ENCODE results near the gene MED9.
"Not testable (repeated sequence)": the region's sequence is repeated elsewhere in the genome, so short reads cannot be mapped to it uniquely, and the experiment has no call there.

The MED9 gene

DNA sequence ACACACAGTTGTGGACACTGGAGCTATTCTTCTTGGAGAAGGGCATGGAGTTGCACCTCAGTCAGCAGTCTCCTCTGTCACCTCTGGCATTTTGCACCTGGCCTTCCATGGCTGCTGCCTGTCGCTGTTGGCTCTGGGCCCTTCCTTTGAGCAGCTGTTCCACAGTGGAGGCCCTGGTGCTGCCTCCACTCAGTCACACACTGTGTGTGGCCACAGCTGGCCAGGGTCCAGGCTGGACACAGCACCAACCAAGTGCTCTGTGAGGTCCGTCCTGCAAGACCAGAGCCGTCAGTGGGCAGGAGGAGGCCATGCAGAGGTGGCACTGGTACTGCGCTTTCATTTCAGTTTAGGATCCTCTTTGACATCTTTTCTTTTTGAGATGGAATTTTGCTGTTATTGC, 21.6 kb upstream of the MED9 start:
- no peak for DNase-seq

DNA sequence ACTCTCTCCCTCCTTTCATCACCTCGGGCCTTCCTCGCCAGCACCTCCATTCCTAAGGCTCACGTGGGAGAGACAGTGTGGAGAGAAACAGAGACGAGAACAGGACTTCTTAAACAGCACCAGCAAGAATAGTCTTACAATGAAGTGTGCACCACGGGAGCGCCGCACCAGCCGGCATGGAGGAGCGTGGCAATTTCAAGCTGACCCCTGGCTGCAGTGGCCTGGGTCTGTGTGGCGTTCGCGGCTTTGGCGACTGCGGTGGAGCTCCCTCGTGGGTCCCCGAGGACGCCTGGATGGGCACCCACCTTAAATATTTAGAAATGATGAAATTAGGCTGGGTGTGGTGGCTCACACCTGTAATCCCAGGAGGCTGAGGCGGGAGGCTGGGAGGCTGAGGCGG, 20.5 kb upstream of the MED9 start:
- no peak for DNase-seq

DNA sequence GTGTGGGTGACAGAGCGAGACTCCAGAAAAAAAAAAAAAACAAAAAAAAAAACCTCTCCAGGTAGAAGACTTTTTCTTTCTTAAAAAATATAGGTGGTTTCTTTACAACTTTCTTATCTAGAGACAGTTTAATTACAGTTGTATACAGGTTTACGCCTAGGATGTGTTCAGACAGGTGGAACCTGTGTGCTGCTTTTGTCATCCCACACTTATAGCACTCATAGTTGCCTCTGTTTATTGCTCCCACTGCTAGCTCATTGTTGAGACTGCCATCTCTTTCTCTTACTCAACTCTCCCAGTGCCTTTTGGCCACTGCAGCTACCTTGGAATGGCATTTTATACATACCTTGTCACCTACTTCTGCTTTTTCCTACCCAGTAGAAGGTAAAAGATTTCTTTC, 19.1 kb upstream of the MED9 start:
- DNase-seq, result no peak

DNA sequence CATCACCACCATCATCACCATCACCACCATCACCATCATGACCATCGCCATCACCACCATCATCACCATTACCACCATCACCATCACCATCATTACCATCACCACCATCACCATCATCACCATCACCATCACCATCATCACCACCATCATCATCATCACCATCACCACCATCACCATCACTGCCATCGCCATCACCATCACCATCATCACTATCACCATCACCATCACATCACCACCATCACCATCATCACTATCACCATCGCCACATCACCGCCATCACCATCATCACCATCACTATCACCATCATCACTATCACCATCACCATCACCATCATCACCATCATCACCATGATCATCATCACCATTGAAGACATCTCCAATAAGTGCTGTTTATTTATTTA, 16.8 kb upstream of the MED9 start:
- DNase-seq, result no peak

DNA sequence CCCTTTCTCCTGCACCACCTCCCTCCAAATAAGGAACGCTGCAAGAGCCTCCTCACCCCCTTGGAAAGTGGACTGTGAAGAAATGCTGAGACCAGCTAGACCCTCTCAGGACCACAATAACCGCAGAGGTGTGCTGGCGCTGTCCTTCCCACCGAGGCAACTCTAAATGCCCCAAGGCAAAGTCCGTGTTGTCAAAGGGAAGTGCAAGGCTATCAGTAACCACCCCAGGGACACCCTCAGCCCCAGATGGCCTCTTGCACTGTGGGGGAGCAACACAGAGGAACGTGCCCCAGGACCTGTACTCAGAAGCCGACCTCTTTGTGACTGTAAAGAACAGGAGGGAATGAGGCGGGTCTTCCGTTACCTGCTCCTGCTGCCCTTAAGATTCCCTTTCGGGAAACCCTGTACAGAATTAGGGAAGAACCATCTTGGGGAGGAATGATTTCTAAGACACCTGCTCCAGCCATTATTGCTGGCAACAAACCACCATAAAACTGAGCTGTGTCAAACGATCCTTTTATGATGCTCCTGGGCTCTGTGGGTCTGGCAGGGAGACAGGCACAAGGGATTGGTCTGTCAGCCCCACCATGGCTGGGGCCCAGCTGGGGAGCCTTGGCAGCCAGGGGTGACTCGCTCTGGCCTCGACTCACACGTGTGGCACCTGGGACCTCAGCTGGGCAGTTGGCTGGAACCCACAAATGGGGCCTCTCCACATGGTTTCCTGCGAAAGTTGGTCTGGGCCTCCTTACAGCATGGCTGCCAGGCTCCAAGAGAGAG, 14.6 kb upstream of the MED9 start:
- no peak for DNase-seq

DNA sequence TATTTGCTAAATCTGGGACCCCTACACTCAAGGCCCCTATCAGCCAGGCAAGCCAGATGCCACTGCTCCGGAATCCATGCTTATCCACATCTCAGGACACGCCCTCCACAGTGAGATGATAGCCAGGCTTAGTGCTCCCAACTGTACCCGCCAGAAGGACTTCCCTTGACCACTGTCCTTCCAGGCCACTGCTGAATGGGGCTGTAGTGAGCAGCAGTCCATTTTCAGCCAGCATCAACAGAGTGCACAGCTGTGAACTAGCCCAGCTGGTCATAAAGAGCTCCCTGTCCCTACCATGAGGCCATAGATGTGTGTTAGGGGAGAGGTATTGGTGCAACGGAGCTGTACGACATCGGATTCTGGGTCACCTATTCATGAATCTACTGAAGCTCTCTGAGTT, 13.0 kb upstream of the MED9 start:
- DNase-seq, result no peak

DNA sequence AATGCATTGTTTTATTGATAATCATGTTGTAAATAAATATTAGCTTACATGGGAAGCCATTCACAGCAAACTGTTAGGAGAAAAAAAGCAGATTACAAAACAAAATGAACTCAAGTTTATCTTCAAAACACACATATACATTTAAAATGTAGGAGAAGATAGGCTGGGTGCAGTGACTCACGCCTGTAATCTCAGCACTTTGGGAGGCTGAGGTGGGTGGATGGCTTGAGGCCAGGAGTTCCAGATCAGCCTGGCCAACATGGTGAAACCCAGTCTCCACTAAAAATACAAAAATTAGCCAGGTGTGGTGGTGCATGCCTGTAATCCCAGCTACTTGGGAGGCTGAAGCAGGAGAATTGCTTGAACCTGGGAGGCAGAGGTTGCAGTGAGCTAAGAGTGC, 10.9 kb upstream of the MED9 start:
- DNase-seq, result not testable (repeated sequence)

DNA sequence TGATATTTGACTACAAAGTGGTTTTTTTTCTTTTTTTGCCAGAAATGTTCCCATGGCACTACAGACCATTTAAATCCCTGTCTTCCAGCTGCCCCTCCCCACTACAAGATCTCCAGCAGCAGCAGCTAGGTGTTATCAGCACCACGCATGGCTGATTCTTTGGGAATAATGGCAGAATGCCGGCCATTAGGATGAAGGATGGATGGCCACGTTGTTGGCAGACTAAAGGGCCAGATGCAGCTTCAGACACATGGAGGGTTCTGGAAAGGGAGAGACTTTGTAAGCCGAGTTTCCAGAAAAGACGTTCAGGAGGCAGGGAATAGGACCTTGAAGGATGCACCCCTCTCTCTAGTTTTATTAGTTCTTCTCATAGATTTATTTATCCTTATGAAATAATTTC, 10.3 kb upstream of the MED9 start:
- DNase-seq, result no peak

DNA sequence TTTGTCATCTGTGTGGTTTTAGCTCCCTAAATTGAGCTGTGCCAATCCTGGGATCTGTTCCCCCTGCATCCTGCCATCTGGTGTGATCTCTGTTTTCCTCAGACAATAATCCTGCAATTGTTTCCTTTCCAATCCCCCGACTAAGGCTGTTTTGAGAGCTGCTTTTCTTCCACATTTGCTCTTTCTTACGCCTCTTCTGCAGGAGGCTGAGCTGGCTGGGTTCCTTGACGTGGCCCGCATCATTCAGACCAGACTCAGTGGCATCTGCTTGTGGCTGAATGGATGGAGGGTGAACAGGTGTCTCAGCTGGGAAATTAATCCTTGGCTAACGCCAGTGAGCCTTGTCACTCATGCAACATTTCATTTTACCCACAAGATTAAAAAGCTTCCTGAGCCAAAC, 9.8 kb upstream of the MED9 start:
- DNase-seq, result no peak

DNA sequence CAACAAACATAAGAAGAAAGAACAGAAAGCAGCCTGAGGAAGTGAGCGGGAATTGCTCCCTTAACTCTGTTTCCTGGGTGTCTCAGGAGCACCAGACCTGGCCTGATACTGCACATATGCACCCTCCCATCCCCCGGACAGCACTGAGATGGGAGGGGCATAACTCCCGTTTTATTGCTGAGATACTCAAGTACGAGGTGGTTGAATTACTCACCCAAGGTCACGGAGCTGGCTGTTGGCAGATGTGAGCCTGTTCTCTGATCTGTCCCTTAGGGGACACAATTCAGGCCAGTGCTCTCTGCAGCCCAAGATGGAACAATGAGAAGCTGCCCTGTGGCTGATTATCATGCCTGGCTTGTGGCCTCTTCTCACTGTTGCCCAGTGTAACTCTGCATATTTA, 9.1 kb upstream of the MED9 start:
- DNase-seq, result no peak

DNA sequence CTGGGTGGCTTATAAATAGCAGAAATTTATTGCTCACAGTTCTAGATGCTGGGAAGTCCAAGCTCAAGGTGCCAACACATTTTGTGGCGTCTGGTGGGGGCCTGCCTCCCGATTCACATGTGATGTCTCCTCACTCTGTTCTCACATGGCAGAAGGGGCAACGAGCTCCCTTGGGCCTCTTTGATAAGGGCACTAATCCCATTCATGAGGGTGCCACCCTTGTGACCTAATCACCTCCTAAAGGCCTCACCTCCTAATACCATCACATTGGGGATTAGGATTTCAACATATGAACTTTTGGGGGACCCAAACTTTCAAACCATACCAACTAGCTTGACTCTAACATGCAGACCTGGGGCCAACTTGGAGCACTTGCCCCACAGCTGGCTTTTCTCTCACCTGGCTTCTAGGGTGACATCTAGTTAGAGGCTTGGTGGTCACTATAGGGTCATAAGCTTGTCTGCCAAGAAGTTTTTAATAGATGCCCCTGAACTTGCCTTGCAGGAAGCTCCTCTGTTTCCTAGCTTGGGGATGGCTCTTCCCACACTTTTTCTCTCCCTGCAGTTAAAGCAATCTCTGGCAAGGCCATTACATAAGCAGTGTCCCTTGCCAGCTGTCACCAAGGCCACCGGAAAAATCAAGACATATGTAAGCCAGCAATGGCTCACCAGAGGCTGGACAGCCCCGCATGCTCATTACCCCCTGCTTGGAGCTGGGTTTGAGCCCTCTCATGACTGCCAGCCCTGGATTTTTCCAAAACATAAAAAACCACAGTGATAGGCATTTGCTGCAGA, 8.4 kb upstream of the MED9 start:
- no peak for DNase-seq

DNA sequence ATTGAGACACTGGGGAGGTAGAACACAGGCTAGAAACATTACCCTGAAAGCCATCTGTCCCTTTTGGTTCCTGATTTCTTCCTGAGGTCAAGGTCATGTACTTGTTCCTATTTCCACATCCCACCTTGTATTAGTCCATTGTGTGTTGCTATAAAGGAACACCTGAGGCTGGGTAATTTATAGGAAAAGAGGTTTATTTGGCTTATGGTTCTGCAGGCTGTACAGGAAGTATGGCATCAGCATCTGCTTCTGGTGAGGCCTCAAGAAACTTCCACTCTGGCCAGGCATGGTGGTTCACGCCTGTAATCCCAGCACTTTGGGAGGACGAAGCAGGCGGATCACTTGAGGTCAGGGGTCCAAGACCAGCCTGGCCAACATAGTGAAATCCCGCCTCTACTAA, 7.4 kb upstream of the MED9 start:
- no peak for DNase-seq

DNA sequence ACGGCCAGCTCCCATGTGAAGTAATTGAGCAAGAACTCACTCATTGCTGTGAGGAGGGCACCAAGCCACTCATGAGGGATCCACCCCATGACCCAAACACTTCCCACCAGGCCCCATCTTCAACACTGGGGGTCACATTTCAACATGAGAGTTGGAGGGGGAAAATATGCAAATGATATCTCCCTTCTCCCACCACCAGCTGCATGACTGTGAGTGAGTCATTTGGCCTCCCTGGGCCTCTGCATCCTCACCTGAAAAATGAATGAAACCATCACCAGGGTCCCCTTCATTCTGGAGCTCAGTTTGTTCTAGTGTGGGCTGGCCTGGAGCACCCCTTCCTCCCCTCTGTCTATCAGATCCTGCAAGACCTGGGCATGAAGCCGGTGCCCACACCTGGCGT, 6.8 kb upstream of the MED9 start:
- DNase-seq, result no peak

DNA sequence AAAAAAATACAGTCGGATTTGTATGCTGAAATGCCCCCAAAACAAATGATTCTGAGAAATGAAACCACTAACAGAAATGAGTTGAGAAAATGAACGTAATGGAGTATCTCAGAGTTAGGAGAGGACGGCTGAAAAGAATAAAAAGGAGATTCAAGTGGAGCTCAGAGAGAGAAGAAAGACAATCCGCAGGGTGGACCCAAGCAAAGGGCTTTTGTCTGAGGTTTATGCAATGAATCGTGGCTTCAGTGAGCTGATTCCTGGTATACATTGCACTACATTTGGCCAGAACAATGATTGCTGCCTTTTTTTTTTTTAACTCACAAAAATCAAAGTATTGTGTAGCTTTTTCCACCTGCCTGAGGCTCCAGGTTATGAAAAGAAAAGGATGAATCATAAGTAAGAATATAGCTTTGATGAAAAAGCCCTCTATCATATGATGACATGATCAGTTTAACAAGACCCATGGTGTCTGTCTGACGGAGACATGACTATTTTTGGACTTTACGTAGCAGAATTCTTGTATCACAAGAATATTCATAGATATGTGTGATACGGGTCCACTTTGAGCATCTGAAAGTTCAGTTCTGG, 4.4 kb upstream of the MED9 start:
- DNase-seq, result no peak

DNA sequence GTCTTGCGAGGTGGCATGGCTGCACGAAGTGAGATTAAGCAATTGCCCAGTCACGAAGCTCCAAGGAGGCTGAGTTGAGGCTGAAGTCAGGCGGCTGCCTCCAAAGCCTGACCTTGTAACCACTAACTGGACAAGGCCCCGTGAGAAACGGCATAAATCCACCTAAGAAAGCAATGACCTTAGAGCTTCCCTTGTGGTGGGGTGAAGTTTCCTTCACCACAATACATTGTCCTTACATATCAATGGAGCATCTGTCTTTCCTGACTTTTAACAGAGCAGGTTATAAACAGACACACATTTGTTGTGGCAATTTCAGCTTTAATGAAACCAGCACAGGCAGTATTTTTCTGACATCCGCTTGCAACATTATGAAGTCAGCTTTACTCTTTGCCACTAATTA, 2.5 kb upstream of the MED9 start:
- no peak for DNase-seq

DNA sequence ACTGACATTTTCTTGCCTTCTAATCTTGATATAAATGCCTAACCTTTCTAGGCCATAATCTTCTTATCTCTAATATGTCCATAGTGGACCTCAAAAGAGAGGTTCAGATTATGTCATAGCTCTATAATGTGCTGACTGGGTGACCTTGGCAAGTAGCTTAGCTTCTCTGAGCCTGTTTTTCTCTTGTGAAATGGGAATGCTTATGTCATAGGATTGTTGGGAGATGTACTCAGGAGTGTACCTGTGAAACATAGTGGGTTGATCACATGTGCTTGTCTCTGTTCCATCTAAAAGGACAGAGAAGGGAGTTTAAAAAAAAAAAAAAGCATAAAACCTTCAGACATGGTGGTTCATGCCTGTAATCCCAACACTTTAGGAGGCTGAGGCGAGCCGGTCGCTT, 2.4 kb downstream of the MED9 start:
- DNase-seq, result no peak

DNA sequence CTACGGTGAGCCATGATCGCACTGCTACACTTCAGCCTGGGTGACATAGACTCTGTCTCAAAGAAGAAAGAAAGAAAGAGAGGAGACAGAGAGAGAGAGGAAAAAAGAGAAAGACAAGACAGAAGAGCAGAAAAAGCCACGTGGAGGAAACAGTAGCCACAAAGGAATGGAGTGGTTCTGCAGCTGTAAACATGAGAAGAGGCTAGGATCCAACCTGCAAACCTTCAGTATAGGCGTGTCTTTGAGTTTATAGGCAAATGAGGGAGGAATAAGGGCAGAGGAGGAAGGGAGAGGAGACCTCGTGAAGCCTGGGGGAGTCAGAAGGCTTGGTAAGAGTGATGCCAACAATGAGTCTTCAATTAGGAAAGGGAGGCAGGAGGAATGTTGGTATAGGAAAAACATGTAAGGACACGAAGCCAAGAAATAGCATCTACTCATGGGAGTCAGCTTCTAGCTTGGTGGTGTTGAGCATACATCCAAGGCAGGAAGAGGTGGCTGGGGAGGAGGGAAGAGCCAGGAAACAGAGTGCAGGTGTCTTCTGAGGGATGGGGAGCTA, 3.9 kb downstream of the MED9 start:
- no peak for DNase-seq

DNA sequence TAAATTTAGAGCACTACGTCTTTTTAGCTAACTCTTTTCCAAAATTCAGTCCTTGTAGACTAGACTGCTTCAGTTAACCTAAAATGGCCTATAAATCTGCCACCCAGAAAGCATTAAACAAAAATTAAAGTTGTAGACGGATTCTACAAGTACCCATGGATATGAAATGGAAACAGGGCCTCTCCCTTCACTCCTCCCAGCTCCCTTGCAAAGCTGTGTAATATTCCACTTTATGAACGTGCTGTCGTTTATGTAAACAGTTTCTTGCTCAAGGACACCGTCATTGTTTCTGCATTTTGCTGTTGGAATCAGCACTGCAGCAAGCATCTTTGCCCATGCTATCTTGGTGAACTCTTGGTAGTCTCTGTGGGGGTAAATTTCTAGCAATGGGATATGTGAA, 5.1 kb downstream of the MED9 start:
- DNase-seq, result no peak

DNA sequence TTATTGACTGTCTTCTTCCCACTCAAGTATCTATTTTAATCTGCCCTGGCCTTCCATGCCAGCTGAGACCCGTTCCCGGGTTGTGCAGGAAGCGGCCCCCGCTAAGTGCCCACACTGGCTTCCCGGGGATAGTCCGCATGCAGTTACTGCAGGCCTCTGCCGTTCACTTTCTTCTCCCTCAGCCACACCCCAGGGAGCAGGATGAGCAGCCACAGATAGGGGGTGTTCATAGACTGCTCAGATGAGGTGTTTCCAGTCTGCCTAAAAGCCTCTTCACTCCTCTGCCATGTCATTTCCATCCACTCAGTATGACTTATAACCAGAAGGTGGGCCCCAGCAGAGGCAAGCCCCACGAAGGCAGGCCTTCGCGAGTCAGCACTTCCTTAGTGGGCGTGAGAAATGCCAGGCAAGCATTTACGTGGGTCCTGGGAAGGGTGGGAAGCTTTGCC, 7.7 kb downstream of the MED9 start:
- peak; percentile 2 for DNase-seq

DNA sequence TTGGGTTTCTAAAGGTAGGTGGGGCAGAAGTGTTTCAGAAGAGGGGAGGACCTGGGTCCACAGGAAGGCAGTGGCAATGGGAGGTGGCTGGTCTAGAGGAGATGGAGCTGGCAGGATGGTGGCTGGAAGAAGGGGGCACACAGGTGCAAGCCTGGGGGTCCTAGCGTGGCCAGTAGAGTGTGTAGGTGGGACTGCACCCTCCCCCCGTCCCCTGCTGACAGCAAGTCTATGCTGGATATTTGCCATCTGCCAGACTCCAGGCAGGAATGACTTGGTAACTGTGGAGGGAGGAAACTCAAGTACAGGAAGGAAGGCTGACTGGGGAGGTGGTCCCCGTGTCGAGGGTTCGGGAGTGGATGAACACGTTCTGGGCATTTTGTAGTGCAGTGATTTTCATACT, 8.6 kb downstream of the MED9 start:
- DNase-seq, result no peak

DNA sequence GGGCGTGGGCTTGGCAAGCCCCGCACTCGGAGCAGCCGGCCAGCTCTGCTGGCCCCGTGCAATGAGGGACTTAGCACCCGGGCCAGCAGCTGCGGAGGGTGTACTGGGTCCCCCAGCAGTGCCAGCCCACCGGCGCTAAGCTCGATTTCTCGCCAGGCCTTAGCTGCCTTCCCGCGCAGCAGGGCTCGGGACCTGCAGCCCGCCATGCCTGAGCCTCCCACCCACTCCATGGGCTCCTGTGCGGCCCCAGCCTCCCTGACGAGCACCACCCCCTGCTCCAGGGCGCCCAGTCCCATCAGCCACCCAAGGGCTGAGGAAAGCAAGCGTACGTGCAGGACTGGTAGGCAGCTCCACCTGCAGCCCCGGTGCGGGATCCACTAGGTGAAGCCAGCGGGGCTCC, 9.6 kb downstream of the MED9 start:
- not testable (repeated sequence) for DNase-seq

DNA sequence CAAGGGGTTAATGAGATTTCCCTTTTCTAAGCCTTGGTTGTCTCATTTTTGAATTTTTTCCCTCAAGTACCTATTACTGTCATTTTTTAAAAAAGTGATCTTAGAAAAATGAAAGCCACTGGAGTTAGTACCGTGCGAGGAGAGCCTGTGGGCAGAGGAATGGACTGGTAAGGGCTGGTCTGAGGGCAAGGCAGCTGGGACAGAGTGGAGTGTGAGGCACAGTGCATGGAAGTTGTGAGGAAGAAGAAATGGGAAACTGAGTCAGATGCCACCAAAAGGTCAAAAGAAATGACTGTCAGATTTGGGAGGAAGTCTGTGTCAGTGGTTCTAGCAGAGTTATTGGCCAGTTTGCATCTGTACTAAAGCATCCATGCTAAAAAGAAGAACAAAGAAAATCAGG, 11.2 kb downstream of the MED9 start:
- DNase-seq, result no peak

DNA sequence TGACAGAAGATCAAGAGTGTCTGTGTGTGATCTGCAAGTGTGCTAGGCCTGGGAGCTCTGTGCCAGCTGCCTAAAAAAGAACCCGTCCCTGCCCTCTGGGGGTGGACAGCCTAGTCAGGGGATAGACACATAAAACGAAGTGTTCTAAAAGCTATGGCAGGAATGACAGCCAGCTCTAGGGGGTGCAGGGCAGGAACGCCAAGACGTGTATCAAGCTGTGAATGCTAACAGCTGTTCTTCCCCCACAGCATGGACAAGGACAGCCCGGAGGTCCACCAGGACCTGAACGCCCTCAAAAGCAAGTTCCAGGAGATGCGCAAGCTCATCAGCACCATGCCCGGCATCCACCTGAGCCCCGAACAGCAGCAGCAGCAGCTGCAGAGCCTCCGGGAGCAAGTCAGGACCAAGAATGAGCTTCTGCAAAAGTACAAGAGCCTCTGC, 14.3 kb downstream of the MED9 start:
- DNase-seq, result no peak
